Middle frontal gyrus (tissue), 1 donor: Measurements from ENCODE around the gene MAD2L1BP.
"Not testable (repeated sequence)": the region's sequence is repeated elsewhere in the genome, so short reads cannot be mapped to it uniquely, and the experiment has no call there.

Experiments used
- DNase-seq: peaks from one replicate; pipeline ENCODE4 v3.0.0-alpha.2; 2015; ENCODE audit warnings: low spot score; ENCODE audit errors: extremely low spot score

The MAD2L1BP gene

GRCh38 chr6:43635387-43636307 is at the start of gene MAD2L1BP:
Gene MAD2L1BP, plus strand, starts transcription at chr6:43635840. Its CDS starts 36 bp downstream, at chr6:43635876.
- peak; percentile 81 for DNase-seq

- no peak for DNase-seq
Observed at GRCh38 chr6:43588194-43588593, 47.4 kb upstream of the MAD2L1BP start.

GRCh38 chr6:43589564-43589963 is 46.1 kb upstream of the MAD2L1BP start:
- DNase-seq = not testable (repeated sequence)

- DNase-seq = no peak
Observed at GRCh38 chr6:43593938-43594337, 41.7 kb upstream of the MAD2L1BP start.

DNA sequence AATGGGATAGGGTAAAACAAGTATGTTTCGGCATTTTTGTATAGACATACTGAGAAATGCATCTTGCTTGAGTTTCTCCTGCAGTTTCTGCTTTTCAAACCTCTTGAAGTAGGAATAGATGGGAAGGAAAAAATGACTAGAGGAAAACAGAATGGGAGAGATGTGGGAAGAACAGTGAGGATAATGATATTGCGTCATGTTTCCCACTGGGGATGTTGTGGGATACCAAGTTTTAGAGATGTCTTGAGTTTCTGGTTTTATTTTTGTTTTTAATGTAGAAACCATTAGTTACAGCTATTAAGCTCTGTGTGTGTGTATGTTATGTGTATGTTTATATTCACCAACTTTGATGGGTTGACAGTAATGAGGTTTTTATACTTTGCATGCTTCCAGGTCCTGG is 35.0 kb upstream of the MAD2L1BP start:
- DNase-seq = no peak

DNA sequence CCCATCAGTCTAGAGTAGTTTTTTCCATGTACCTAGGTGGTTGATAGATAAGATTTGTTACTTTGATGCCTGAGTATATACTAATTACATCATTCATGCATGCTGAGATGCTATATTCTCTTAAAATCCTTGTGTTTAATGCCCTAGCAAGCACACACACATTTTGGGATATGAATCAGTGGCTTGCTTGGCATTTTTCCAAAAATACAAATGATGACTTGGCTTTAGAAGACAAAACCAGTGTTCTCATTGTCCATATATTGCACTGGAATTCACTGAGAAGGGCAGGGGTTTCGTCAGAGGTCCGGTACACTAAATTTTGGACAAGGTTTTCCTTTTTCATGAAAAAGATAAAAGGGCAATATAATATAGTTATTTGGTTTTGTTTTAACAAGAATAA is 31.5 kb upstream of the MAD2L1BP start:
- DNase-seq = no peak

DNA sequence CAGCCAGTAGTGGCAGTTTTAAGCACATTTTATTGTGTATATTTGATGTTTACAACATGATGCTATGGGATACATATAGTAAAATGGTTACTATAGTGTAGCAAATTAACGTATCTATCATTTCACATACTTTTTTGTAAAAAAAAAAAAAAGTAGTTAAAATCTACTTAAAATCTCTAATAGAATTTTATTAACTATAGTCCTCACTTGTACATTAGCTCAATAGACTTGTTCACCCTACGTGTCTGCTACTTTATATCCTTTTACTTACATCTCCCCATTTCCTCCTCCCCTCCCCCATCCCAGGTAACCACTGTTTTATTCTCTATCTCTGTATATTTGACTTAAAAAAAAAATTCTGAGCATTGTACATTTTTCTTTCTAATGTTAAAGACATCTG is 29.6 kb upstream of the MAD2L1BP start:
- DNase-seq = no peak

GRCh38 chr6:43608310-43608763 is 27.3 kb upstream of the MAD2L1BP start:
- DNase-seq = peak; percentile 58

DNA sequence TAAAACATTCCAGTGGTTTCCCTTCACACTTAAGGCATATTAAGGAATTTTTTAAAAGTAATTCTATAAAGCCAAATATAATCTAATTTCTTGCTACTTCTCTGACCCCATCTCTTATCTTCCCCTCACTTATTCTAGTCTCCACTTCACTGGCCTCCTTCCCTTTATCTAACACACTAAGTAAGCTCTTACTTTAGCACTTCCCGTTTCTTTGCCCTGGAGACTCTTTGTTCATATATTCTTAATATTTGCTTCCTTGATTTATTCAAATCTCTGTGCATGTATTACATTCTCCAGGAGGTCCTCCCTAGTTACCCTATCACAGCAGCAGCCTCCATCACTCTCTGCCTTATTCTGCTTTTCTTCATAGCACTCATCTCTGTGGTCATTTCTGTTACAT is 26.8 kb upstream of the MAD2L1BP start:
- DNase-seq = no peak

DNA sequence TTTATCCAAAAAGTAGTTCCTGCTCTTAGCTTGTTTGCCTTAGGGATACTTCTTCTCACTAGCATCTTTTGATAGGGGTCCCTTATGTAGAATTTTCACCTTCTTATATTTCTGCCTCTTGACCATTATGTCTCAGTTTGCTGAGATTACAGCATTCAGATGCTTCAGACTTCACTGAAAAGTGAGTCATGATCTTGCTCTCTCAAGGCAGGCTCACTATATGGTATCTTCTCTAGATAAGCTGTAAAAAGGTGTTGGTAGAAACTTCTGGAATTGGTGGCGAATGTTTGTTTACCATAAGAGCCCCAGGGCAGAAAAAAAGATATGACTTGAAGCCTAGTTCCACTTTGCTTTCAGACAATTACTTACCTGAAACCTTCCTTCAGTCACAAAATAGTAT is 26.2 kb upstream of the MAD2L1BP start:
- DNase-seq = no peak

DNA sequence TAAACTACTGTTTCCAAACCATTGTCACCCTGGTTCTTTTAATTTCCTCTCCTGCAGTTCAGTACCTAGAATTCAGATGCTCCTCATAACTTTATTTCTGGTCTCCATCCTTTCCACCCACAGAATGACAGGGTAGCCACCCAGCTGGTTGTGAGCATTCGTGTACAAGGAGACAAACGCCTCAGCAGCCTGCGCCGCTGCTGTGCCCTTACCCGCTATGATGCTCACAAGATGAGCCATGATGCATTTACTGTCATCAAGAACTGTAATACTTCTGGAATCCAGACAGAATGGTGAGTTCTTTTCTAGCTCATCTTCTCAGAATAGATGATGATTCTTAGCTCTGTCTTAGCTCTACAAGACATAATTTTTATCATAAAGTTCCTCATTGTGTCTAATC is 25.2 kb upstream of the MAD2L1BP start:
- no peak for DNase-seq

GRCh38 chr6:43613721-43614395 is 21.8 kb upstream of the MAD2L1BP start:
- no peak for DNase-seq

GRCh38 chr6:43614396-43614730 is 21.3 kb upstream of the MAD2L1BP start:
- no peak for DNase-seq

GRCh38 chr6:43616725-43617472 is 18.7 kb upstream of the MAD2L1BP start:
- no peak for DNase-seq

DNA sequence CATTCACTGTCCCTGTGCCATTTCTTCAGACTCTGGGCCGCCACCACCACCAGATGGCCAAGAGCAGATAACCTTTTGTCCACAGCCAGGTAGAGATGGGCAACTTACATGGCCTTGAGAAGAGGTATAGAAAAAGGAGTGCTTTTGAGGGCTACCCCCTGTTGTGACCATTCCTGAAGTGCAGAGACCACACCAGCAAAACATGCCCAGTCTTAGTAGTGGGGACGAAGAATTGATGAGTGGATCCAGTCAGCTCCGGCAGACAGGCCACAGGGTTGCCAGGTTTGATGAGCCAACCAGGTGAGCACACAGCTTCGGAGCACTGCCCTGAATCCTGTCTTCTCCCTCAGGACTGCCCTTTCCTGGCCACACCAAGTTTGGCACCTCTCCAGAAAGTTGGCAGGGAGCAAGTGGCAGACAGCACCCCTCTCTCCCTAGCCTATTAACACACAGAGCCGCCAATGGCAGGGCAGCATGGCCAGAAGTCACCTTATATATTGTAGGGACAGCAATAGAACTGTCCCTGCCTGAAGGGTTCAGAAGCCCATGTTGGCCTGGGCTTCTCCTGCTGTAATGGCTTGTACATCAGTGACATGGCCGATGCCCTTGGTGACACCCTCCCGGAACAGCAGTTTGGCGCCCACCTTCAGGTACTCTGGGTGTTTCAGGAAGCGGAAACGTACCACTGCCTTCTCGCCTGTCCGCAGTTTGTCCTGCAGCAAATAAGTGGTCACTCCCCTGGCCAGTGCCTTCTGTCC is 14.4 kb upstream of the MAD2L1BP start:
- DNase-seq = no peak

GRCh38 chr6:43621836-43622180 is 13.8 kb upstream of the MAD2L1BP start:
- no peak for DNase-seq

GRCh38 chr6:43622541-43622940 is 13.1 kb upstream of the MAD2L1BP start:
- DNase-seq = no peak

- DNase-seq = no peak
Observed at GRCh38 chr6:43623880-43624785, 11.5 kb upstream of the MAD2L1BP start.

GRCh38 chr6:43624786-43625288 is 10.8 kb upstream of the MAD2L1BP start:
- no peak for DNase-seq

- DNase-seq = no peak
Observed at GRCh38 chr6:43625393-43625992, 10.1 kb upstream of the MAD2L1BP start.
